ENCODE data around the gene PPP1R9B. TPM values are rescaled to one million over a fixed set of nuclear protein-coding genes. Genes with fewer than 3 reads are reported as not detected.

Gene PPP1R9B, protein sequence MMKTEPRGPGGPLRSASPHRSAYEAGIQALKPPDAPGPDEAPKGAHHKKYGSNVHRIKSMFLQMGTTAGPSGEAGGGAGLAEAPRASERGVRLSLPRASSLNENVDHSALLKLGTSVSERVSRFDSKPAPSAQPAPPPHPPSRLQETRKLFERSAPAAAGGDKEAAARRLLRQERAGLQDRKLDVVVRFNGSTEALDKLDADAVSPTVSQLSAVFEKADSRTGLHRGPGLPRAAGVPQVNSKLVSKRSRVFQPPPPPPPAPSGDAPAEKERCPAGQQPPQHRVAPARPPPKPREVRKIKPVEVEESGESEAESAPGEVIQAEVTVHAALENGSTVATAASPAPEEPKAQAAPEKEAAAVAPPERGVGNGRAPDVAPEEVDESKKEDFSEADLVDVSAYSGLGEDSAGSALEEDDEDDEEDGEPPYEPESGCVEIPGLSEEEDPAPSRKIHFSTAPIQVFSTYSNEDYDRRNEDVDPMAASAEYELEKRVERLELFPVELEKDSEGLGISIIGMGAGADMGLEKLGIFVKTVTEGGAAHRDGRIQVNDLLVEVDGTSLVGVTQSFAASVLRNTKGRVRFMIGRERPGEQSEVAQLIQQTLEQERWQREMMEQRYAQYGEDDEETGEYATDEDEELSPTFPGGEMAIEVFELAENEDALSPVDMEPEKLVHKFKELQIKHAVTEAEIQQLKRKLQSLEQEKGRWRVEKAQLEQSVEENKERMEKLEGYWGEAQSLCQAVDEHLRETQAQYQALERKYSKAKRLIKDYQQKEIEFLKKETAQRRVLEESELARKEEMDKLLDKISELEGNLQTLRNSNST
- 14.6 and 36.1 TPM in 2 replicates for total RNA-seq (2014; rRNA removed; shearing (Covaris generic))

DNA sequence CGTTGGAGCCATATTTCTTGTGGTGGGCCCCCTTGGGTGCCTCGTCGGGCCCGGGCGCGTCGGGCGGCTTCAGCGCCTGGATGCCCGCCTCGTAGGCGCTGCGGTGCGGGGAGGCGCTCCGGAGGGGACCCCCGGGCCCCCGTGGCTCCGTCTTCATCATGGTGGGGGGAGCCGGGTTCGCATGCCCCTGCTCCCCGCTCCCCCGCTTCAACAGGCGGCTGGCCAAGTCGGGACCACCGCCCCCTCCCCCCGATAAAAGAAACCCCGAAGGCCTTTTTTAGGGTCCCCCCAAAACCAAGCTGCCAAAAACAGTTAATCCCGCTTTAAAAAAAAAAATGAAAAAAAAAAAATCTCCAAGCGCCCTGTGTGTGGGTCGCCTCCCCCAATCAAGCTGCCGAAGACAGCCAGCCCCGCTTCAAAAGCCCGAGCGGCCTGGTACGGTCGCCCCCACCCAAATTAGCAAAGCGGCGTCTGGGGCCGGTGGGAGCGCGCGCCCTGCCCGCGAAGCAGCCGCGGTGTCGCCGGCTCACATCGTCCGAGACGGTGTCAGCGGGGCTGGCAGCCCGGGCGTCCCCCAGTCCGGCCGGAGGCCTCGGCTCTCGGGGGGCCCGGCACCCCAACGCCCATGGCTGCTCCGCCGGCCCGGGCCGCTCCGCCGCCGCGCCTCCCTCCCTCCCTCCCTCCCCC, at the start of gene PPP1R9B:
PPP1R9B (minus strand) TSS at position 324 of the 687 bp plus-strand sequence; CDS start at position 160, 164 bp downstream.
- DNase-seq (ENCODE audit: low read depth) = no peak

DNA sequence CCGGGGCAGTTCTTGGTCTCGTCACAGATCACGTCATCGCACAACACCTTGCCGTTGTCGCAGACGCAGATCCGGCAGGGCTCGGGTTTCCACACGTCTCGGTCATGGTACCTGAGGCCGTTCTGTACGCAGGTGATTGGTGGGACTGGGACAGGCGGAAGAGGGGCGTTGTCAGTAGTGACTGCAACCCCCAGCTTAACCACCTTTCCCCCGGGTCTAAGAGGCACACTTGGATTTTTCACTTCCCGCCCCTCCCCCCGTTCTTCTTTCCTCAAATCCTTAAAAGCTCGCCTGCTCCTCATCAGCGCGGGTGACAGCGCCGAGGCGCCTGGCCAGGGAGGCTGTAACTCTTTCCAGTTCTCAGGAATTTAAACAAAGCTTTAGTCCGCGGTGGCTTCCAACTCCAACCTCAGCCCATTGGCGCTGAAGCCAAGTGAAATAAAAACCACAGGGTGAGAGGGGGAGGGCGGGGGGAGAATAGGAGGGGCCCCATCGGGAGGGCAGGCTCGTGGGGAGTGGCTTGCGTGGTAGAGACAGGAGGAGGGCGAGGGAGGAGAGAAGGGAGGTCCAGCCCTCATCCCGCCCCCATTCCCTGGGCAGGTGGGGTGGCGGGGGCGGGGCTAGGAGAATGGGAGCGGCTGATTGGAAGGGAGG, 49.5 kb upstream of the PPP1R9B start:
- peak; percentile 95 for DNase-seq (ENCODE audit: low read depth)

DNA sequence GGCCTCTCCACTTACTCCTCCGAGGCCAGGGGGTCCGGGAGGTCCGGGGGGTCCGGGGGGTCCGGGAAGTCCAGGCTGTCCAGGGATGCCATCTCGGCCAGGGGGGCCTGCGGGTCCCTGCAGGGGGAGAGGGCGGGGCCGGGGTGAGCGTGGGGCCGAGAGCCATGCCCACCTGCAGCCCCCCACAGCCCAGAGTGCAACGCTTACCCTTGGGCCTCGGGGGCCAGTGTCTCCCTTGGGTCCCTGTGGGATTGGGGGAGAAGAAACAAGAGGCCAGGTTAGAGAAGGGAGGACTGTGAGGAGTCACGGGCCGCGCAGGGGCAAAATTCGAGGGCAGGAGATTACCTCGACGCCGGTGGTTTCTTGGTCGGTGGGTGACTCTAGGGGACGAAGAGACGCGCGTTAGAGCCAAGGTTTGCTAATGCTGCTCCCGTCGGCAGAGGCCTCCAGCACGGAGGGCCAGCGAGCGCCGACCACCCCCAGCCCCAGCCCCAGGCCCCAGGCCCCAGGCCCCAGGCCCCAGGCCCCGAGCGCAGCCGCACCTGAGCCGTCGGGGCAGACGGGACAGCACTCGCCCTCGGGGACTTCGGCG, 48.8 kb upstream of the PPP1R9B start:
- DNase-seq (ENCODE audit: low read depth) = no peak

DNA sequence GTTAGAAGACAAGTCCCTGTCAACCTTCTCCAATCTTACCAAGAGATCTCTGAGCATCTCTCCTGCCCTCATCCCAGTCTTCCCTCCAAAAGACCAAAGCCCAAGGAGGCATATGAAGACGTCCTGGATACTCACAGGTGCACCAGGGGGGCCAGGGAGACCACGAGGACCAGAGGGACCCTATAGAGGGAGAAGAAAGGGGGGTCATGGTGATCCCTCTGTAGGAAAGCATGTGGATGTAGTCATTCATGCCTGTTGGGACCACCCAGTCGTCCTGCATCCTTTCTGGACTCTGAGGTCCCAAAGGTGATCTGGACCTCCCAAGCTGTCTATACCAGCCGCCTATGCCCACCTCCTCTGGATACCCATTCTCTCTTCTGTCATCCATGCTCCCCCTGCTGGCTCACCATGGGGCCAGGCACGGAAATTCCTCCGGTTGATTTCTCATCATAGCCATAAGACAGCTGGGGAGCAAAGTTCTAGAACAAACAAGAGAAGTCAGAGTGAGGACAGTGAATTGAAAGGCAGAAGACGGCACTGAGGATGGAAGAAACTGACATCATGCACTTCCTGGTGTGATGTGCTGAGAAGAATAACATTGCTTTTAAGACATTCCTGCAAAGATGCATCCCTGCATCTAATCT, 47.7 kb upstream of the PPP1R9B start:
- peak; percentile 62 for DNase-seq (ENCODE audit: low read depth)

- DNase-seq (ENCODE audit: low read depth) = peak; percentile 75
These were observed 46.3 kb upstream of the PPP1R9B start for GRCh38 chr17:50196826-50197225.

DNA sequence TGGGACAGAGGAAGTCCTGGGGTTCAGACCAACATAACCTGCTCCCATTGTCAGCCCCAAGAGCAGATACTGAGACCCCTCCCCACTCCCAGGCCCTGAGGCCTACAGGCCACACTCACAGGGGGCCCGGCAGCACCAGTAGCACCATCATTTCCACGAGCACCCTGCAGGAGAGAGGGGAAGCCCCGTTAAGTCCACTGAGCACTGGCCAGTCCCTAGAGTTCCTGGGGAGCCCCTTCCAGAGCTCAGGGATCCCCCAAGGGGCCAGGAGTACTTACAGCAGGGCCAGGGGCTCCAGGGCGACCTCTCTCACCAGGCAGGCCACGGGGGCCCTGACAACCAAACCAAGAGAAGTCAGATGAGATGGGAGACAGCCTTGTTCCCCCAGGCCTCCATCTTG, 45.6 kb upstream of the PPP1R9B start:
- no peak for DNase-seq (ENCODE audit: low read depth)

DNA sequence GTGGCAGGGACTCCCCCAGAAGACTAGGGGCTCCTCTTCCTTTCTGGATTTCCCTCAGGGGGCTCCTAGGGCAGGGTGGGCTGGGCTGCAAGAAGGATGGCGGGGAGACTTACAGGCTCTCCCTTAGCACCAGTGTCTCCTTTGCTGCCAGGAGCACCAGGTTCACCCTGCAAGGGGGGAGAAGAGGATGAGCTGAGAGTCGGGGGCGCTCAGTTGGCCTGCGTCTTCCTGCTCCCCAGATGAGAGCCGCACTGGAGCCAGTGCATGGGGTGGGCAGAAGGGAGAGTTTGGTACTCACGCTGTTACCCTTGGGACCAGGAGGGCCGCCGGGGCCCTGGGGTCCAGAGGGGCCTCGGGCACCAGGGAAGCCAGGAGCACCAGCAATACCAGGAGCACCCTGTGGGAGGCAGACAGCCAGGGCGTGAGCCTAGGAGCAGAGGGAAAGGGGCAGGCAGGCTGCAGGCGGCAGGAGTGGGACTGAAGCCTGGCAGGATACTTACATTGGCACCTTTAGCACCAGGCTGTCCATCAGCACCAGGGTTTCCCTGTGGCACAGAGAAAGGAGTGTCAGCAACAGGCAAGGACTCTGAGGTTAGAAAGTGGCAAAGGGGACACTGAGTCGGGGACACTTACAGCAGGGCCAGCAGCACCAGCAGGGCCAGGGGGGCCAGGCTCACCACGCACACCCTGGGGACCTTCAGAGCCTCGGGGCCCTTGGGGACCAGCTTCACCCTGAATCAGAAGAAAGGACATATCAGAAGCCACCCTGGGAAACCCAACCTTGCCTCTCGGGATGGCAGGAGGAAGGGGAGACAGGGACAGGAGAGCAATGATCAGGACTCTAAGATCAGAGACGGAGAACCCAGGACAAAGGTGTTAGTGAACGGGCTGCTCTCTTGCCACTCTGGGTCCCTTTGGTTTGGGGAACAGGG, 44.7 kb upstream of the PPP1R9B start:
- DNase-seq (ENCODE audit: low read depth) = no peak

- DNase-seq (ENCODE audit: low read depth) = no peak
These were observed 43.9 kb upstream of the PPP1R9B start for GRCh38 chr17:50194140-50194933.

GRCh38 chr17:50192618-50193291, 42.3 kb upstream of the PPP1R9B start:
- no peak for DNase-seq (ENCODE audit: low read depth)

GRCh38 chr17:50192144-50192617, 41.7 kb upstream of the PPP1R9B start:
- DNase-seq (ENCODE audit: low read depth) = no peak

GRCh38 chr17:50191359-50192143, 41.1 kb upstream of the PPP1R9B start:
- no peak for DNase-seq (ENCODE audit: low read depth)

- DNase-seq (ENCODE audit: low read depth) = no peak
These were observed 40.3 kb upstream of the PPP1R9B start for GRCh38 chr17:50190603-50191358.

- no peak for DNase-seq (ENCODE audit: low read depth)
These were observed 39.8 kb upstream of the PPP1R9B start for GRCh38 chr17:50190293-50190602.

- DNase-seq (ENCODE audit: low read depth) = no peak
These were observed 39.2 kb upstream of the PPP1R9B start for GRCh38 chr17:50189550-50190292.

GRCh38 chr17:50188921-50189549, 38.6 kb upstream of the PPP1R9B start:
- DNase-seq (ENCODE audit: low read depth) = no peak

DNA sequence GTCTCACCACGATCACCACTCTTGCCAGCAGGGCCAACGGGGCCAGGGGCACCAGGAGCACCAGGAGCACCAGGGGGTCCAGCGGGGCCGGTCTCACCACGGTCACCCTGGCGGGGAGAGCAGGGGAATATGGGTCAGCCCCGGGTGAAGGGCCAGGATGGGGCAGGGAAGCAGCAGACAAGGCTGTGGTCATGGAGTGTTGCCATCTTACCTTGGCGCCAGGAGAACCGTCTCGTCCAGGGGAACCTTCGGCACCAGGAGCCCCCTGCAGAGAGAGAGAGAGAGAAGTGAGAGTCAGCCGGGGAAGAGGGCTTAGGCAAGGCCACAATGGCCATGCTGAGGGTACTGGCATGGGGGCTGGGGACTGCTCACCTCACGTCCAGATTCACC, 38.0 kb upstream of the PPP1R9B start:
- DNase-seq (ENCODE audit: low read depth) = no peak

All from M059J (cell line).